ENCODE measurements around the gene HOXD13.

Gene HOXD13

DNA sequence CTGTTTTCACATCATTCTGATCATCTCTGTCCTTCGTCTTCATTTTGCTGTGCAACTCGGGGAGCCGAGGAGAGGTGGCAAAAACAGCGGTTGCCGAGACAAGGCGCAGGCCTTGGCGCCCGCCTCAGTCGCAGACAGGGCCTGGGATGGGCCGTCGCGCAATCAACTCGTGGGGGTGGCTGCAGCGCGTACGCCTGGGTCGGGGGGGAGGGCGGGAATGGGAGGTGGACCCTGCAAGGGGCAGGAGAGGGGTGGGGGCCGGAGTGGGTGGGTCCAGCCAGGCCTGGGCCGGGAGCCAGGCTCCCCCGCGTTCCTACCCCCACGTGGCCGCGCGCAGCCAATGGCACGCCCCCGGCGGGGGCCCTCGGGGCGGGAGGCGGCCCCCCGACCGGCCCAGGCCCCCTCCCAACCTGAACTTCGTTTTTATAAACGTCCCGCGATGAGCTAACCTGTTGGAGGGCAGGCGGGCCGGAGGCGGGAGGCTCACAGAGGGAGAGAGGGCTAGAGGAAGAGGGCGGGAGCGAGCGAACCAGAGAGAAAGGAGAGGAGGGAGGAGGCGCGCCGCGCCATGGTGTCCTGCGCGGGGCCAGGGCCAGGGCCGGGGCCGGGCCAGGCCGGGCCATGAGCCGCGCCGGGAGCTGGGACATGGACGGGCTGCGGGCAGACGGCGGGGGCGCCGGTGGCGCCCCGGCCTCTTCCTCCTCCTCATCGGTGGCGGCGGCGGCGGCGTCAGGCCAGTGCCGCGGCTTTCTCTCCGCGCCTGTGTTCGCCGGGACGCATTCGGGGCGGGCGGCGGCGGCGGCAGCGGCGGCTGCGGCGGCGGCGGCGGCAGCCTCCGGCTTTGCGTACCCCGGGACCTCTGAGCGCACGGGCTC is at the start of gene HOXD13:
Gene HOXD13 (plus strand): TSS at position 452 of the 875 bp plus-strand sequence. CDS start 170 bp downstream, at position 622.
- DNase-seq (ENCODE audit: low spot score): no peak

DNA sequence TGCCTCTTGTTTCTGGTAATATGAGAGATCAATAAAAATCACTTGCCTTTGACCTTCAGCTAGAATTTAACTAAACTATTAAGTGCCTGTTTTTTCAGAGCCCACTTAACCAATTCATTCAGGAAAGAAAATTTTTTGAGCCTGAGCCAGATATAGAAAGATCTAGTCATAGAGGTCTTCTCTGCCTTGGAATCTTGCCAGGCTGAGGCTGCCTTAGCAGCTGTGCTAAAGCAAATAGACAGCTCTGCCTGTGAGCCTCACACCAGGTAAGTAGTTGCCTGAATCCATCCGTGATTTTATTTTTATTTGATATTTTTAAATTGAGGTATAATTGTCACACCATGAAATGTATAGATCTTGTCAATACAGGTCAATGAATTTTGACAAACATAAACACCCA is 36.1 kb upstream of the HOXD13 start:
- DNase-seq (ENCODE audit: low spot score): no peak

DNA sequence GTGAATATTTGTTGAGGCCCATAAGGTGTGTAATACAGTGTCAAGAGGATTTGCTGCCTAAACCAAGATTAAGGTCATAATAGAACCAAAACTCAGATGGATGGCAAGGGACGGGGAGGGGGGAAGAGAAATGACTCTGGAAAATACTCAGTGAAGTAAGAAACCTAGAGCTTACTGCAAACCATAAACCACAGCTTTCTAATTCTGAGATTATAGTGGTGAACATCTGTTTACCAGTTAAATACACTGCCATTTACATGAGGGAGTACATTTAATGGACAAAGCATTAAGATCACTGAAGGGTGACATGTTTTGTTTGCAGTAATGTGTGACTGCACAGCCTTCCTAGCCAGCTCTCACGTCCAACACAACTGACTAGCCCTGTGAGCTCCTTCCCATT is 28.6 kb upstream of the HOXD13 start:
- no peak for DNase-seq (ENCODE audit: low spot score)

DNA sequence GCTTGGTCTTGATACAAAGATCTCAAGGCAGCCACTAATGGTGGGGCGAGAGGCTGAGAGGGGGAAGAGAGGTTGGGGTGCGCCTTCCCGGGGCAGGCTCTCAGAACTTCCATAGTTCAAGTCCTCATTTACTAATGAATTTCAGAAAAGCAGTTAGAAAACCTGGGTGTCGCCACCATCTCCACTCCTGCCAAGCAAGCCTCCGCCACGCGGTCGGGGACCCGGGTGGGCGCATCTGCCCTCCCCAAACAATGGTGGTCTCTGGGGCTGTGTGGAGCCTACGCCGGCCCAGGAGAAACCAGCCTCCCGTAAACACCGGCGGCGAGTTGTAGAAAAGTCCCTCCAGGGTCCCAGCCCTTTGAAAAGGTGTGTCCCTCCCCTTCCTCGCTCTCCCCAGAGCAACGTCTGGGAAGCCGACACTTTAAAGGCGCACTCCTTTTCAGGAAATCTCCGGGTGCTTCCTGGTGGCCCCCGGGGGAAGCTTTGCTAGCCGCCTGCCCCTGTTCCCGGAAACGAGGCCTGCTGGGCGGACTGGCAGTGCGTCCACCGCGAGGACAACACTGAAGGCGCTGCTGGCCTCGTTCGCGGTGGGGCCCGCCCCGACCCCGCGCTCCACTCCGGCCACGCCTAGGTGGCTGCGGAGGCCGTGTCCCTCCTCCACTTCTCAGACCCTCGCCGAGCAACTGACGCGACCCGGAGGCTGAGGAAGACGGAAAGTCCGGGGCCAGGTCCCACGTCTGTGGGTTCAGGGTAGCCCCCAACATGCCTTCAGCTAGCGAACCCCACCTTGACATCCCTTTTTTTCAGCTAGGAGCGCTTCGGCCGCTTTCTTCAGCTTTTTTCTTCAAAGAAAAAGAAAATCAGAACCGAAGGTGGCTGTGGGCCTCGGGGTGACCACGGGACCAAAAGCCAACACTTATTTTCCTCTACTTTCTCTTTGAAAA is 25.6 kb upstream of the HOXD13 start:
- DNase-seq (ENCODE audit: low spot score): no peak

DNA sequence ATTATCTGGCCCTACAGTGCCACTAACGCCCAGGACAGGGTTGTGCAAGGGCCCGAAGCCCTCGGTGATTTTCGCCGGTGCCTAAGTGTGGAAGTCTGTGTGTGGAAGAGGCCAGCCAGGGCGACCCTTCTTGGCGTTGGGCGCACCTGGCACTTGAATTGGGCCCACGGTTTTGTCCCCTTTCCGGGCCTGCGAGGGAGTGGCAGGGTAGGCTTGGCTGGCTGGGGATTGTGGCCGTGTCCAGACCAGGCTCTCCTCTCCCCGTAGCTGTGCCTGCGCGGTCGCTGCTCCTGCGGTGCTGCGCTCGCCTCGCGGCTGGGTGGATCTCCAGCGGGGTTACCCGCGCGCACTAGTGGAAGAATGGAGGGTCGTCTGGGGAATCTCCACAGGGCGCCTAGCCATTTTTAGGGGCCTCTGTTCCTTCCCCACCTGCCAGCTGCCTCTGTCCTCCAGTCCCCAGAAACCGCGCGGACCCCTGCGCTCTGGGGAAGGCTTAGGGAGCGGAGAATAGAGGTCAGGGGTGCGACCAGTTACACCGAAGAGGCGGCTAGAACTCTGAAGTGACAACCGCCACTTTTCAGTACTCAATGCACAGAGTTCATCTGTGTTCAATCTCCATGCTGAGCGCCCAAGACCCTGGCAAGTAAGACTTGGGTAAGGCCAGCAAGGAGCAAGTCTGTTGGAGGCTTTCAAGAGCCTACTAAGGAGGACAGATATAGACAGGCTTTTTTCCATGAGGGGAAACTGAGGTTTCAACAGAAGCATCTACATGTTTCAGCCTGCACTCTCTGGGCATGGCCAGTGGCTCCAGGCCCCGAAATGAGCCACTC is 24.7 kb upstream of the HOXD13 start:
- DNase-seq (ENCODE audit: low spot score): no peak

DNA sequence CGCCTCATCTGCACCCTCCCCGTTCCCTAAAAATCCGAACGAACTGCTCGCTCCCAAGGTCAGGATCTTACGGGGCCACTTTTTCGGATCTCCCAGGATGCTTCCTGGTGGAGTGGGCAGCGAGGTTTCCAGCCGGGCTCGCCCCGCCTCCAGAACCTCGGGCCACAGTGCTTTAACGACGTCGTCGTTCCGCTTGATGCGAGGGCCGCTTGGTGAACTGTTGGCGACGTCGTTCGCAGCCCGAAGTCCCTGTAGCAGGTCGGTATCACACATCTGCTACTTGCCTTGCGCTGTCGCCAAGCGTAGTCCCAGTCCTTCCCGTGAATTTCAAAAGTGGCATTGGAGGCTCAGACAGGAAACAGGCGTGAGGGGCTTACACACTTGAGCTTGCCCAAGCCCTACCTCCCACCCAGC is 24.1 kb upstream of the HOXD13 start:
- no peak for DNase-seq (ENCODE audit: low spot score)

DNA sequence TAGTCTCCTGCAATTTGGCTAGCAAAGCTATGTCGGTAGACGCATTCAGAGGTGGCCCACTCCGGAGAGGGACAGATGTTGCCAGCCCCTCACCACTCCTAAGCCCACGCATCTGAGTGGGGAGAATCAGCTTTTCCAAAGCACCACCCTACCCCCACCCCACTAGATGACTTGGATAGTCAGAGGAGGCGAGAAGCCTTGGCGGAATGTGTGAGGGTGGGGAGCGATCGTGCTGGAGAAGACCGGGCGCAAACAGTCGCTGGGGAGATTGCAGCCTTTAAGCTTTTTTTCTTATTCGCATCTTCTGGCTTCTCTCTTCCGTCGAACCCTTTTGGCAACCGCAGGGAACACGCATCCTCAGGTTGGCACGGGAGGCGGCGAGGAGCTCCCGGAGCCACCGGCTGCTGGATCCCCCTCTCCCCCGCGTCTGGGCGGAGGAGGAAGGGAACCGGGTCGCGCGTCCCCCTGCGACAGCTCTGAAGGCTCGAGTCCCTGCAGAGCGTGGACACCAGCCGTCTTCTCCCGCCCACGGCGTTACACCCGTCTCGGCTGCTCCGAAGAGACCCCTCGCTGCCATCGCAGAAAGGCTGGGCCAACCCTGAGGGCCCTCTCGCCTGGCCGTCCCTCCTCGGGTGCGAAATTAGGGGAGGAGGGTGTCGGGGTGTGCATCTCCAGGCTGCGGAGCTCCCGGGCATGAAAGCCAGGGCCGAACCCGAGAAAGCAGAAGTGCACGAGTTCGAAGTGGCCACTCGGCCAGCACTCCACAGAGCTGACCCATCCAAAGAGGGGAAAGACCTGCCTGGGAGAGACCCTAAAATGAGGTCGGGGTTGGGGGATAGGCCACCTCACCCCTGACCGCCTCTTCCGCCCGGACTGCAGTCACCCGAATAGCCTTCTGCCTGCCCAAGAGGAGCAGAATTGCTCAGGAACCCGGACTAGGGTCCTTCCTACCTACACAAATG is 20.9 kb upstream of the HOXD13 start:
- no peak for DNase-seq (ENCODE audit: low spot score)

DNA sequence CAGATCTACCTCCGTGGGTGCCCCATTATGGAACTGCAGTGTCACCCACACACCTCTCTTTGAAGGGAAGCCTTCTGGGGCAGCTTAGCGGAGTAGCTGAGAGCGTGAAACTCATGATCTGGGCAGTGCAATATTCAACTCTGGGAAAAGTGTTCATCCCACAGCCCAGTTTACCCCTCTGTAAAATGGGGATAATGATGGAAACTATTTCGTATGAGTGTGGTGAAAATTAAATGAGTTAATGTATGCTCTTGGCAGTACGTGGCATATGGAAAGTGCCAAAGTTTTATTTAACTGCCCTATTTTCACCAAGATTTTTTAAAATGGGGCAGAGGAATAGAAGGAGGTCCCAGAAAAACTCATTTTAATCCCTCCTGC is 20.2 kb upstream of the HOXD13 start:
- DNase-seq (ENCODE audit: low spot score): no peak

DNA sequence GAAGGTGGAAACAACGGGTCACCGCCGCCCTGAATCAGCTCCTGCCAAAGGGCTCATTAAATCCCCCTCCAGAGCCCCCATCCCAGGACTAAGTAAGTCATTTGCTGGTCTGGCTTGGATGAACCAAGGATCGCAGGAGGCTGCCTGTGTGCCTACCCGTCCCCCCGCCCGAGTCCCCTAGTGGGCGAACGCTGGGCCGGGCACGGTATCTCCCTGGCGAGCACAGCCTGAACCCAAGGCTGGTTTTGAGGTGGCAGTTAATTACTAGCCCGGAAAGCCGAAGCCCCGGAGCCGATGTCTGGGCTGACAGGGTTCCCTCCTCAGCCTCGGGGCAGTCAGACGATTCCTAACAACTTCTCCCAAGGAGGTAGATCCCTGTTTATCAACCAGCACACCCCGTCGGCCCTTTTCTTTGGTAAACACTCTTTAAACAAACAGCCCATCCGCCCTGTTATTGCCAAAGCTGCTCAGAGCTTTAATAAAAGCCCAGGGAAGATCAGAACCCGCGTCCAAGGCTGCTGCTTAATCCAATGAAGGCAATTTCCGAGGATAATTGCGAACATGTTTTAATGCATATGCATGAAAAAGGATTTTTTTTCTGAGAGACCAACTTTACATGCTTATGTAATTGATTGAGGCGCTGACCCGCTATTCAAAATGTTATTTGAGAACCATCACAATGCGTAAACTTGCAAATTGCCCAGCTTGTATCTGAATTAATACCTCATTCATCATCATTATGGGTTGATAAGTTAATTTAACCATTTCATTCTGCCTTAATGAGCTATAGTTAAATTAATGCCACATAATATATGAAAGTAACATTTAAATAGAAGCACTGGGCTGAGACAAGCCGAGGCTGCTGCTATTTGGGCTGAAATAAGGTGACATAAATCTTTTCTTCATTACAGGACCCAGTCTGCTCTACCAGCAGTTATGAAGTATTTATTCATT is 19.3 kb upstream of the HOXD13 start:
- no peak for DNase-seq (ENCODE audit: low spot score)

DNA sequence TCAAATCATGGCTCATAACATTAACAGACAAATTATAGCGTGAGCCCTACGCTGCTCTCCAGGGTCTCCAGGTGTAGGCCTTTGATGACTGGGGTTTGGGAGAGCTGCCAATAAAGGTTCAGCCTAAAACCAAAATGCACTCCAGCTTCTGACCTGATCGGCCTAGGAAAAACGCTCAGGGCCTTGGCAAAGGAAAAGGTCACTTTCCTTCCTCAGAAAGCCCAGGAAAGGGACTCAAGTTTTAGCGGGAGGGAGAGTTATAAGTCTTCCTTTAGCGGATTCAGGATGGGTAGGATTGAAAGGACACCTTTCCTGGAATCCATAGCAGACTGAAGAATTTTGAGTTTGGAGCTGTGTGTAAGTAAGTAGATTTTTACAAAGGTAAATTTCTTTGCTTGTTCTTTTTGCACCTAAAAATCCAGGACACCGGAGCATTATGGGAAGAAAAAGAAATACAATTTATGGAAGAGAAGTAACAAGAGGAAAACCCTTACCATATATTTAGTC is 17.5 kb upstream of the HOXD13 start:
- no peak for DNase-seq (ENCODE audit: low spot score)

DNA sequence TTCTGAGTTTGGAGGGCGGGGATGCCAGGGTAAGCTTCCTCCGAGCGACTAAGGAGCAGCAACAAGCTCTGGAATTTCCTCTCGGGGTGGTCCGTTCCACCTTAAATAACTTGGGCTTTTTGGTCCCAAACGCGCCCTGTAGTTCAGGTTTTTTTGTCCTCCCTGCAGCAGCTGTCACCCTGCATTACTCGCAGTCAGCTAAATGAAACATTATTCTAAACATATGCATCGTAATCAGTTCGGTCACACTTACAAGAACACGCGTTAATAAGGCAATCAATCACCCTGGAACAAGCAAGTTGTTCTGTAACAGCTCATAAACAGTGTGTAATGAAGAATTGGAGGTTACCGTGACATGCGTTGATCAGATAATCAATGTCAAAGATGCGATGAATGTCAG is 17.0 kb upstream of the HOXD13 start:
- DNase-seq (ENCODE audit: low spot score): no peak

DNA sequence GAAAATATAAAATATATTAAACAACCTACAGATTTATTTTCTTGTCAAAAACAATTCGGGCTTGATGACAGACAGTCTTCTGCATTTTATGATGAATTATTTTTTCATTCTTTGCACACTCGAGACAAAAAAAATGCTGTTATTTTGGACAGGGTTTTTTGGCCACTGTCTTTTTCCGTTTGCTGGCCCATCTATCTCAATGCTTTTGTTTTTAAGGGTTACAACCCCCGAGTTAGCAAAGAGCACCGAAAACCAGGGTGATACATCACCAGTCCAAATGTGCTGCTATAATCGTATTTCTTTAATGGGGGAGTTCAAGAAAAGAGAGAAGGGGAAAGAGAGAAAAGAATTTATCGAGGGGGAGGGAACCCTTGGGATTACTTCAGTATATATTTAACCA is 16.5 kb upstream of the HOXD13 start:
- no peak for DNase-seq (ENCODE audit: low spot score)

DNA sequence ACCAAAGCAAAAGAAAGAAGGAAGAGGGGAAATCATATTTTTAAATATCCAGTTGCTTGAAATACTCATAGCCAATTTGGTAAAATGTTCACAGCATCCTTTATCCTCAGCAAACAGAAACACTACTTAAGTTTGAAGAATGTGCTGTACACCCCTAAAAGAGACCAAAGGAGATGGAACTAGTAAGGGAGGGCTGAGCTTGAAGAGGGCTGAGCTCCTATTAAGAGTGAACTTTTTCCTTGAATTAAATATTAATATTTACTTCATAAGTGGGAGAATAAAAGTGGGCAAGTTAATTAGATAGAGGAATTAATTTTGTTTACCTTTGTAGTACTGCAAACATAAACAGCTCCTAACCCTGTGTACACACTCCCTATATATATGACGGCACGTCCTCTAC is 15.7 kb upstream of the HOXD13 start:
- no peak for DNase-seq (ENCODE audit: low spot score)

DNA sequence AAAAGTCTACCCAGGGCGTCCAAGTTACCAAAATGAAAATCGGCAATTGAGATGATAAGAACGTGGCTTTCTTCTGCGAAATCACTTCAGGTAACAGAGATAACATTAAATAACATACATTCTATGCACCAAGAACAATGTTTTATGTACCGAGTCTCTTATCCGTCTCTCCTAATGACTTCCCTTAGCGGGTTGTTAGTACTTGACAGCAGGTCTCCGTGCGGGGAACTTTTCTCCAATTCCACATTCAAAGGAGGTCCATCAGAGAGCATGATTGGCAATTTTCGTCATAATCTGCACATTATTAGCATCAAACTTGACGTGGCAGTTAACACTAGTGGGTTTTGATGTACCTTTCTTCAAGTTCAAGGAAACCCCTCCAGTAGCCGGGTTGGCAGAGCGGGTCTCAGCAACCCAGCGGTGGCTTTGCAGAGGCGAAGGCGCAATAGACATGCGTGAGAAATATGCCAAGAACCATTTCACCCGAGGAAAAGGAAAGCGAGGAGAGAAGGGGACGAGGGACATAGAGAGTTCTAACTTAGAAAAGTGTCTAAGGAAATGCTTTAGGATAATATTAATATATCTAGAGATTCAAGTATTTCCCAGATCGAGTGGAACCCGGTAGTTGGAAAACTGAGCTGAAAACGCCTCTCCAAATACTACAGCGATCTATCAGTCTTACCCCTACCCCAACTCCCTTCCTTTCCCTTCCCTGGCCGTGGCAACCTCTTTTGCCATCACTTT is 13.8 kb upstream of the HOXD13 start:
- DNase-seq (ENCODE audit: low spot score): no peak

DNA sequence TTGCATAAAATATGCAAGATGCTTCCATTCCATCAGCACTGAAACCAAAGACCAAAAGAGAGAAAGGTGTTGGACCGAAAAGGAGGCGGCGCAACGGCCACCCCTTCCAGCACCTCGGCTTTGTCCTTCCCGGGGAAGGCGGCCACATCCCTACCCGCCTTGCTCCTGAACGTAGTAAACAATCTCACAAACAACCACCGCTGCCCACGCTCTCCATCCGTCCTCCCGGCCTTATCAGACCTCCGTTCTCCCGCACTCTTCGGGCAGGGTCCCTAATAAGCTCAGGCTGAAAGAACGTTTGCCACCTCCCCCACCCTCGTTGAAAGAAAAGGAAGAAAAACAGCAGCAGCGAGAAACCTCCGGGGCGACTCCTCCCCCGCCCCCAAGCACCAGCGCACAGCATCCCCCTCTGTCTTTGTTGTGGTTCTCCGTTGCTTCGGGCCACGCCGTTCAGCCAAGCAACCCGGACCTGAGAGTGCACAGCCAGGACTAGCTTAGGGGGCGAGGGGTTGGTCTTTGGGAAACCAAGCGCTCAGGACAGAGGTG is 13.2 kb upstream of the HOXD13 start:
- DNase-seq (ENCODE audit: low spot score): no peak

DNA sequence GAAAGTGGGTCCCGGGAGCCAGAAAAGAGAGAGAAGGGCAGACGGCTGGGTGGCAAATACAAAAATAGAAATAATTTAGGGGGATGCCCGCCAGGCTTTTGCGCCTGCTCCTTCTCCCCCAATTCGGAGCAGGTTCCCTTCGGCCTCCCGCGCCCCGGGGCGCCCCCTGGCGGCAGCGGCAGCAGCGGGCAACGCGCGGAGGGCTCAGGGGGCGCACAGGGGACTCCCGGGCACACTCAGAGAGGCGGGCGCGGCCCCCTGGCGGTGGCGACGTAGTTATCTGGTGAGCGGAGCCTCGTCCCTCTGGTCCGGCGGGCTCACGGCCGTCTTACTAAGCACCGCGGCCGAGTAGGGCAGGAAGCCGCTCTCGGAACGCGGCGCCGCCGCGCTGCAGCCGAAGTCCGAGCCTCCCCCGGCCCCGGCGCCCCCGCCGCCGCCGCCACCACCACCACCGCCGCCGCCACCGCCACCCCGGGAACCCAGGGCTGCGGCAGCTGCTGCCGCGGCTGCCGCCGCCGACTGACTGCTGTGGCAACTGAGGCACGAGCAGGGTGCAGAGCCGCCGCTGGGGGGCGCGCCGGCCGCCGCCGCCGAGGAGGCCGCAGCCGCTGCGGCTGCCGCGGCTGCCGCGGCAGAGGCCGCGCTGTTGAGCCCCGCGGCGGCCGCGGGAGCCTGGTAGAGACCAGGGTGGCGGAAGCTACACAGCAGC is 12.5 kb upstream of the HOXD13 start:
- no peak for DNase-seq (ENCODE audit: low spot score)

DNA sequence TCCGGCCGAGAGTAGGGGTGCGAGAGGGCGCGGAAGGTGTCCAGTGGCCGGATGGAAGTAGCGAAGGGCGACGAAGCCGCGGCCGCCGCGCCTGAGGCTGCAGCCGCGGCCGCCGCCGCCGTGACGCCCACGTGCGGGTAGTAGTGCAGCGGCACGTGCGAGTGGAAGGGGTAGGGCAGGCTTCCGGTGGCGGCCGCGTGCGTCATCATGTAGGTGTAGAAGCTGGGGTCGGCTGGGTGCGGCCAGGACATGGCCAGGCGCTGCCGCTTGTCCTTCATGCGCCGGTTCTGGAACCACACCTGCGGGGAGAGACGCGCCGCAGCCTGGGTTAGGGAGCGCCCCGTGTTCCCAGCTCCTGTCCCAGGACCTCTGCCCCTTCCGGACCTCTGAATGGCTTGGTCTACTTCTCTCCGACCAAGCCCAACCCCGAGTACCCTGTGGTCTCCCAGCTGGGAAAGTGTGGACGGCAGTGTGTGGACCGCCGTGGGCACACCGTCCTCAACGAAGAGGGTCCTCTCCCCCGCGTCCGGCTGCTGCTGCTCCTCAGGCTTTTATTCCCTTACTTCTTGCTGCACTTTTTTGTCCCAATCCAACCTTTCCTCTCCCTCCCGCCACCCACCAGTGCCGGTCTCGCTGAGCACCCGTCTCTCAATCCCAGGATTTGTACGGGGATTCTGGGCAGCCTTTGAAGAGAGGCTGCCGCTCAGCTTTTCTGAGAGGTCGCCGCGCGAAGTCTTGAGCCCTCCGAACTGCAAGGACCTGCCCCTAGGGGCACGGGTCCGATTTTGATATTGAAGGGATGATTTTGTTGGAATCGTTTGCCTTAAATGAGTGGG is 11.8 kb upstream of the HOXD13 start:
- DNase-seq (ENCODE audit: low spot score): no peak
